T-helper 1 cell treated with Interleukin-12 subunit alpha and Interleukin-12 subunit beta and Interleukin-4 antibody, amounts not matched to agents 30 μg/mL and 1 μg/mL, for 36 hours (primary cell): Measurements from ENCODE around the gene TRIP6.

ENCODE experiments used
- H3K27ac Mint-ChIP-seq: one replicate; pipeline ENCODE4 v1.8.0; 2021; ENCODE audit warnings: mild to moderate bottlenecking, mixed read lengths
- H3K27me3 Mint-ChIP-seq: one replicate; pipeline ENCODE4 v1.8.0; 2021; ENCODE audit warnings: low read depth, mixed read lengths
- H3K36me3 Mint-ChIP-seq: one replicate; pipeline ENCODE4 v1.8.0; 2021; ENCODE audit warnings: low read depth, mixed read lengths
- H3K4me1 Mint-ChIP-seq: one replicate; pipeline ENCODE4 v1.8.0; 2021; ENCODE audit warnings: low read depth, mixed read lengths
- H3K4me3 Mint-ChIP-seq: one replicate; pipeline ENCODE4 v1.8.0; 2021; ENCODE audit warnings: mild to moderate bottlenecking, moderate library complexity, mixed read lengths
- H3K9me3 Mint-ChIP-seq: one replicate; pipeline ENCODE4 v1.8.0; 2021; ENCODE audit warnings: mixed read lengths

TRIP6 gene

GRCh38 chr7:100875356-100875751, 8.2 kb downstream of the TRIP6 start:
- Mint-ChIP-seq H3K27me3 (no peaks in the 10 kb centered on the region), H3K4me3 (peak overlapping the region; percentile 96), H3K9me3 (no peaks in the 10 kb centered on the region), H3K36me3 (peaks cover 42% of the 10 kb centered on the region), H3K4me1 (peaks cover 35% of the 10 kb centered on the region), H3K27ac (peak overlapping the region; percentile 98)

GRCh38 chr7:100878013-100878412, 10.8 kb downstream of the TRIP6 start:
- no peaks in the 10 kb centered on the region for H3K27me3 Mint-ChIP-seq
- H3K27ac Mint-ChIP-seq, result no peak overlapping the region
- peaks cover 40% of the 10 kb centered on the region for H3K4me1 Mint-ChIP-seq
- peaks cover 48% of the 10 kb centered on the region for H3K36me3 Mint-ChIP-seq
- no peaks in the 10 kb centered on the region for H3K9me3 Mint-ChIP-seq
- peak overlapping the region; percentile 14 for H3K4me3 Mint-ChIP-seq

GRCh38 chr7:100878685-100879084, 11.5 kb downstream of the TRIP6 start:
- Mint-ChIP-seq H3K27me3 (no peaks in the 10 kb centered on the region), H3K4me3 (peak overlapping the region; percentile 46), H3K9me3 (no peaks in the 10 kb centered on the region), H3K36me3 (peaks cover 53% of the 10 kb centered on the region), H3K27ac (no peak overlapping the region), H3K4me1 (peaks cover 41% of the 10 kb centered on the region)

- Mint-ChIP-seq H3K4me1 (peaks cover 32% of the 10 kb centered on the region), H3K4me3 (no peak overlapping the region), H3K27ac (no peak overlapping the region), H3K9me3 (no peaks in the 10 kb centered on the region), H3K27me3 (no peaks in the 10 kb centered on the region), H3K36me3 (peaks cover 53% of the 10 kb centered on the region)
Observed at GRCh38 chr7:100879685-100880261, 12.6 kb downstream of the TRIP6 start.

GRCh38 chr7:100880645-100881044, 13.5 kb downstream of the TRIP6 start:
- H3K27ac Mint-ChIP-seq, result no peak overlapping the region
- no peaks in the 10 kb centered on the region for H3K27me3 Mint-ChIP-seq
- no peaks in the 10 kb centered on the region for H3K9me3 Mint-ChIP-seq
- no peak overlapping the region for H3K4me3 Mint-ChIP-seq
- H3K4me1 Mint-ChIP-seq, result peaks cover 26% of the 10 kb centered on the region
- peaks cover 52% of the 10 kb centered on the region for H3K36me3 Mint-ChIP-seq

- peaks cover 54% of the 10 kb centered on the region for H3K36me3 Mint-ChIP-seq
- peaks cover 24% of the 10 kb centered on the region for H3K4me1 Mint-ChIP-seq
- no peaks in the 10 kb centered on the region for H3K9me3 Mint-ChIP-seq
Observed at GRCh38 chr7:100881136-100881535, 13.9 kb downstream of the TRIP6 start.

GRCh38 chr7:100882201-100882600, 15.0 kb downstream of the TRIP6 start:
- no peaks in the 10 kb centered on the region for H3K27me3 Mint-ChIP-seq
- no peak overlapping the region for H3K27ac Mint-ChIP-seq
- H3K9me3 Mint-ChIP-seq, result no peaks in the 10 kb centered on the region
- peaks cover 27% of the 10 kb centered on the region for H3K4me1 Mint-ChIP-seq
- no peak overlapping the region for H3K4me3 Mint-ChIP-seq
- peaks cover 60% of the 10 kb centered on the region for H3K36me3 Mint-ChIP-seq

More at GRCh38 chr7:100881136-100881535, 13.9 kb downstream of the TRIP6 start:
- Mint-ChIP-seq H3K27ac (no peak overlapping the region), H3K27me3 (no peaks in the 10 kb centered on the region), H3K4me3 (no peak overlapping the region)

- Mint-ChIP-seq H3K4me1 (peaks cover 34% of the 10 kb centered on the region), H3K36me3 (peaks cover 64% of the 10 kb centered on the region), H3K9me3 (no peaks in the 10 kb centered on the region), H3K27ac (peak overlapping the region; percentile 7), H3K4me3 (no peak overlapping the region), H3K27me3 (no peaks in the 10 kb centered on the region)
Observed at GRCh38 chr7:100882785-100883526, 15.8 kb downstream of the TRIP6 start.

GRCh38 chr7:100884736-100885439, 17.7 kb downstream of the TRIP6 start:
- no peaks in the 10 kb centered on the region for H3K27me3 Mint-ChIP-seq
- H3K4me1 Mint-ChIP-seq, result peaks cover 29% of the 10 kb centered on the region
- no peaks in the 10 kb centered on the region for H3K9me3 Mint-ChIP-seq
- no peak overlapping the region for H3K4me3 Mint-ChIP-seq
- H3K27ac Mint-ChIP-seq, result peak overlapping the region; percentile 38
- peaks cover 63% of the 10 kb centered on the region for H3K36me3 Mint-ChIP-seq

- Mint-ChIP-seq H3K36me3 (peaks cover 60% of the 10 kb centered on the region), H3K4me3 (no peak overlapping the region), H3K9me3 (no peaks in the 10 kb centered on the region), H3K4me1 (peaks cover 30% of the 10 kb centered on the region), H3K27me3 (peaks cover 6% of the 10 kb centered on the region), H3K27ac (no peak overlapping the region)
Observed at GRCh38 chr7:100885440-100886141, 18.4 kb downstream of the TRIP6 start.

GRCh38 chr7:100886142-100886935, 19.2 kb downstream of the TRIP6 start:
- Mint-ChIP-seq H3K36me3 (peaks cover 58% of the 10 kb centered on the region), H3K4me1 (peaks cover 30% of the 10 kb centered on the region), H3K27ac (peak overlapping the region; percentile 87), H3K4me3 (peak overlapping the region; percentile 54), H3K9me3 (no peaks in the 10 kb centered on the region), H3K27me3 (peaks cover 11% of the 10 kb centered on the region)

GRCh38 chr7:100886936-100887515, 19.8 kb downstream of the TRIP6 start:
- H3K4me3 Mint-ChIP-seq, result peak overlapping the region; percentile 84
- H3K27me3 Mint-ChIP-seq, result peaks cover 18% of the 10 kb centered on the region
- H3K27ac Mint-ChIP-seq, result peak overlapping the region; percentile 94
- peaks cover 52% of the 10 kb centered on the region for H3K36me3 Mint-ChIP-seq
- no peaks in the 10 kb centered on the region for H3K9me3 Mint-ChIP-seq
- H3K4me1 Mint-ChIP-seq, result peaks cover 33% of the 10 kb centered on the region

GRCh38 chr7:100887516-100888290, 20.5 kb downstream of the TRIP6 start:
- Mint-ChIP-seq H3K27ac (peak overlapping the region; percentile 94), H3K9me3 (no peaks in the 10 kb centered on the region), H3K4me3 (peak overlapping the region; percentile 84), H3K4me1 (peaks cover 33% of the 10 kb centered on the region), H3K36me3 (peaks cover 48% of the 10 kb centered on the region), H3K27me3 (peaks cover 25% of the 10 kb centered on the region)
